ENCODE data around the gene SSR3. TPM values are rescaled to one million over a fixed set of nuclear protein-coding genes. Genes with fewer than 3 reads are reported as not detected.

The SSR3 gene
- total RNA-seq, 1 experiment from 2014 or later: 177 TPM

DNA sequence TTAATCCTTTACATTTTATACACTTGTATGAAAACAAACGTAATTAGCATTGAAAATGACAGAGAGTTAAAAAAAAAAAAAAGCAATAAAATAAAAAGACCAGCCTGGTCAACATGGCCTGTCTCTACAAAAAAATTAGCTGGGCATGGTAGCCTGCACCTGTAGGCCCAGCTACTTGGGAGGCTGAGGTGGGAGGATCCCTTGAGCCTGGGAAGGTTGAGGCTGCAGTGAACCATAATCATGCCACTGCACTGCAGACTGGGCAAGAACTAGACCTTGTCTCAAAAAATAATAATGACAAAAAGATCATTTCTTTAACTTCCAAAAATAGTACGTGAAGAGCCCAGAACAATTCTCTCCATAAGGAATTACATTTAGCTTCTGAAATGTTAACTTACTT, 1.9 kb downstream of the SSR3 start:
- Histone ChIP-seq H3K9me2 (ENCODE audit: insufficient read depth) (no peaks in the 10 kb centered on the region), H3K4me1 (ENCODE audit: control insufficient read depth in 1 of 2, insufficient read depth in 2 of 2, low read length in 2 of 2) (peaks cover 3 to 22% of the 10 kb centered on the region in 2 experiments; a peak in 2 of 4 replicates), H3K4me3 (replicated peaks in 1 of 2; ENCODE audit: low read depth in 1 of 2, low read length in 2 of 2) (no peak overlapping the region), H3K79me2 (ENCODE audit: insufficient read depth, low read length) (peaks cover 69% of the 10 kb centered on the region), H3K27me3 (ENCODE audit: insufficient read depth, low read length) (no peaks in the 10 kb centered on the region), H2AFZ (ENCODE audit: low read depth, low read length, poor library complexity, severe bottlenecking) (no peak overlapping the region), H4K20me1 (ENCODE audit: insufficient read depth) (no peaks in the 10 kb centered on the region), H3K36me3 (ENCODE audit: control insufficient read depth in 1 of 2, insufficient read depth in 2 of 2, low read length in 2 of 2) (peaks cover 15 to 46% of the 10 kb centered on the region in 2 experiments), H3K9me3 (ENCODE audit: control insufficient read depth in 1 of 2, insufficient read depth in 1 of 2, low read depth in 1 of 2, low read length in 2 of 2) (no peaks in the 10 kb centered on the region), H3K9ac (ENCODE audit: low read length) (no peak overlapping the region; the same call in 1 of the 2 replicates), H3K4me2 (ENCODE audit: low read length) (peak overlapping the region; percentile 88; the same call in 1 of the 2 replicates), H3K27ac (ENCODE audit: low read depth, low read length) (no peak overlapping the region)
- no peak for TF ChIP-seq FOSL1 (IDR thresholded peaks at IDR 0.05; ENCODE audit: low read depth)
- TF ChIP-seq REST (IDR thresholded peaks at IDR 0.05; ENCODE audit: low read depth): no peak
- TF ChIP-seq SP1 (IDR thresholded peaks at IDR 0.05; ENCODE audit: low read depth): no peak
- TF ChIP-seq EZH2 (IDR thresholded peaks at IDR 0.05): no peak
- no peak for TF ChIP-seq POLR2A (IDR thresholded peaks at IDR 0.05; ENCODE audit: borderline replicate concordance, extremely low read depth, insufficient read depth, insufficient read length)
- no peak for TF ChIP-seq CBX3 (IDR thresholded peaks at IDR 0.05; ENCODE audit: low read depth)
- TF ChIP-seq POLR2AphosphoS5 (IDR thresholded peaks at IDR 0.05; ENCODE audit: low read depth, low read length): no peak
- no peak for TF ChIP-seq ELF1 (IDR thresholded peaks at IDR 0.05; ENCODE audit: borderline replicate concordance, low read depth)
- TF ChIP-seq ZNF274 (IDR thresholded peaks at IDR 0.05; ENCODE audit: low read depth, low read length): no peak
- no peak for TF ChIP-seq TCF7L2 (IDR thresholded peaks at IDR 0.05; ENCODE audit: borderline replicate concordance, extremely low read depth, insufficient read depth, insufficient read length)
- TF ChIP-seq, protein P1, sequence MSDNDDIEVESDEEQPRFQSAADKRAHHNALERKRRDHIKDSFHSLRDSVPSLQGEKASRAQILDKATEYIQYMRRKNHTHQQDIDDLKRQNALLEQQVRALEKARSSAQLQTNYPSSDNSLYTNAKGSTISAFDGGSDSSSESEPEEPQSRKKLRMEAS (IDR thresholded peaks at IDR 0.05): no peak
- TF ChIP-seq ATF3 (IDR thresholded peaks at IDR 0.05): no peak
- TF ChIP-seq JUND (IDR thresholded peaks at IDR 0.05): no peak
- no peak for ATAC-seq
- CTCF ChIA-PET: no interaction called here
- RAD21 ChIA-PET (ENCODE audit: low non-redundant PET in 1 of 2, low total read pairs in 2 of 2, uncharacterized antibody in 2 of 2, unreplicated experiment in 2 of 2): no interaction called here
- POLR2A ChIA-PET: no interaction called here
- intact Hi-C loops (cut with micrococcal nuclease): no loop called here
- BruUV-seq (replicated peaks): no TSS peak
- no peak for DNase-seq (ENCODE audit: low read depth, low spot score)

Data from HCT116 (cell line).